B cell (primary cell): ENCODE results near the gene INA. TPM values are rescaled to one million over a fixed set of nuclear protein-coding genes. Genes with fewer than 3 reads are reported as not detected.
"Not testable (repeated sequence)": the region's sequence is repeated elsewhere in the genome, so short reads cannot be mapped to it uniquely, and the experiment has no call there.

Source experiments
- ATAC-seq: fragments of 200-7000 bp; cut with Tn5 transposase; one replicate; pipeline ENCODE4 v1.10.0; 2021; ENCODE audit warnings: low read depth, mild to moderate bottlenecking, moderate number of reproducible peaks, moderate library complexity
- CTCF ChIA-PET: fragments of 350-600 bp; sonication (Branson Sonifier 250); formaldehyde crosslinking; loops from one replicate; lab custom pipeline; 2021; ENCODE audit warnings: antibody characterized with exemption, inconsistent platforms; lab: Charles Lee
- POLR2A ChIA-PET: fragments of 350-600 bp; sonication (Branson Sonifier 250); formaldehyde crosslinking; loops from one replicate; lab custom pipeline; 2021; ENCODE audit warnings: antibody characterized with exemption; lab: Charles Lee
- DNase-seq: peaks from one replicate; pipeline ENCODE4 v3.0.0; 2013
- H2AFZ ChIP-seq: 2 replicates; pipeline ENCODE4 v1.6.1; 2012; ENCODE audit warnings: mild to moderate bottlenecking, low read depth, low read length; ENCODE audit not compliant: insufficient read depth, poor library complexity, severe bottlenecking
- H3K27ac ChIP-seq, 2 donors: 1 replicate in 1 of 2; 2 replicates in 1 of 2; pipeline ENCODE4 v1.5.1; 2012 to 2013; ENCODE audit warnings: low read length in 2 of 2, mild to moderate bottlenecking in 2 of 2, moderate library complexity in 1 of 2
- H3K27me3 ChIP-seq, 4 experiments: fragments of 200-600 bp in 1 of 4; sonication (generic) in 1 of 4; replicated peaks in 1 of 4; 1 replicate in 2 of 4; 2 replicates in 2 of 4; pipeline versions ENCODE4 v1.6.1 to v1.7.0; 2013 to 2016; ENCODE audit warnings: low read length in 3 of 4, mild to moderate bottlenecking in 2 of 4, mixed read lengths in 1 of 4, moderate library complexity in 1 of 4; ENCODE audit not compliant: insufficient read depth in 4 of 4, control insufficient read depth in 3 of 4; ENCODE audit errors: control extremely low read depth in 1 of 4
- H3K36me3 ChIP-seq, 2 experiments: replicated peaks in 1 of 2; 1 replicate in 1 of 2; 2 replicates in 1 of 2; pipeline versions ENCODE4 v1.6.1 to v1.7.1; 2013; ENCODE audit warnings: low read length in 1 of 2; ENCODE audit not compliant: insufficient read depth in 2 of 2, control insufficient read depth in 1 of 2; ENCODE audit errors: control extremely low read depth in 1 of 2, extremely low read depth in 1 of 2
- H3K4me1 ChIP-seq, 2 donors: fragments of 200-600 bp in 1 of 2; sonication (generic) in 1 of 2; 1 replicate in 1 of 2; 2 replicates in 1 of 2; pipeline versions ENCODE4 v1.5.1 to v1.6.1; 2013 to 2017; ENCODE audit warnings: low read length in 2 of 2; ENCODE audit not compliant: control insufficient read depth in 2 of 2, insufficient read depth in 2 of 2
- H3K4me2 ChIP-seq: replicated peaks from 2 replicates; pipeline ENCODE3; 2012; ENCODE audit warnings: mild to moderate bottlenecking, low read depth, low read length; ENCODE audit not compliant: poor library complexity, severe bottlenecking
- H3K4me3 ChIP-seq, 5 experiments: fragments of 200-600 bp in 1 of 5; sonication (generic) in 1 of 5; 1 replicate in 3 of 5; 2 replicates in 2 of 5; pipeline versions ENCODE4 v1.5.1 to v1.7.0; 2011 to 2016; ENCODE audit warnings: low read length in 4 of 5, mild to moderate bottlenecking in 4 of 5, low read depth in 2 of 5, control low read depth in 1 of 5, moderate library complexity in 1 of 5; ENCODE audit not compliant: insufficient read depth in 1 of 5; ENCODE audit errors: control extremely low read depth in 1 of 5, extremely low read depth in 1 of 5
- H3K79me2 ChIP-seq: fragments of 200-600 bp; sonication (generic); one replicate; pipeline ENCODE4 v1.6.0; 2016; ENCODE audit warnings: low read length; ENCODE audit not compliant: control insufficient read depth, insufficient read depth
- H3K9ac ChIP-seq: fragments of 200-600 bp; sonication (generic); 2 replicates; pipeline ENCODE4 v1.6.1; 2017; ENCODE audit warnings: mild to moderate bottlenecking, low read length, moderate library complexity
- H3K9me3 ChIP-seq, 3 donors: one replicate each; pipeline versions ENCODE4 v1.6.1 to v1.7.1; 2013; ENCODE audit warnings: low read length in 2 of 3; ENCODE audit not compliant: control insufficient read depth in 2 of 3, insufficient read depth in 1 of 3; ENCODE audit errors: control extremely low read depth in 1 of 3
- H4K20me1 ChIP-seq: 2 replicates; pipeline ENCODE4 v1.6.0; 2012; ENCODE audit warnings: mild to moderate bottlenecking, low read length; ENCODE audit not compliant: insufficient read depth, control insufficient read depth, poor library complexity, severe bottlenecking
- H3K27ac Mint-ChIP-seq: one replicate; pipeline ENCODE4 v1.8.0; 2021; ENCODE audit warnings: mixed read lengths
- H3K27me3 Mint-ChIP-seq: one replicate; pipeline ENCODE4 v1.8.0; 2021; ENCODE audit warnings: mixed read lengths
- H3K4me1 Mint-ChIP-seq: one replicate; pipeline ENCODE4 v1.8.0; 2021; ENCODE audit warnings: mixed read lengths
- H3K4me3 Mint-ChIP-seq: one replicate; pipeline ENCODE4 v1.8.0; 2021; ENCODE audit warnings: mixed read lengths
- H3K9me3 Mint-ChIP-seq: one replicate; pipeline ENCODE4 v1.8.0; 2022; ENCODE audit warnings: mixed read lengths; ENCODE audit not compliant: insufficient read depth
- CTCF ChIP-seq: fragments of 200-600 bp; IDR thresholded peaks from one replicate; pipeline ENCODE4 v1.8.0; 2022; ENCODE audit warnings: antibody characterized with exemption, mild to moderate bottlenecking
- EZH2 ChIP-seq: IDR thresholded peaks from 2 replicates; pipeline ENCODE4 v1.6.1; 2012; ENCODE audit warnings: borderline replicate concordance, low read depth, mild to moderate bottlenecking, moderate library complexity, low read length; ENCODE audit not compliant: insufficient read depth, poor library complexity, severe bottlenecking
- WGBS: methylation state at CpG from one replicate; pipeline ENCODE4 v1.1.5; 2013; ENCODE audit warnings: missing lambda C conversion rate; ENCODE audit not compliant: insufficient coverage; 5-methylcytosine and 5-hydroxymethylcytosine counted together
- intact Hi-C: fragments of 100-400 bp; cut with micrococcal nuclease; formaldehyde crosslinking; loops from one replicate; pipeline ENCODE4 v1.10.0; 2022
- polyA plus RNA-seq: library from polyadenylated mRNA; depleted of rRNA; stranded (reverse); fragments of >200 nt; gene quantifications from 2 replicates; pipeline ENCODE4 v1.2.3, GENCODE V29; 2012
- total RNA-seq, 2 donors: library from RNA; stranded (reverse); fragments of 120-200 nt in 1 of 2; gene quantifications; 1 replicate in 1 of 2; 2 replicates in 1 of 2; pipeline versions ENCODE4 v1.2.3 to v1.2.4, GENCODE V29; 2013 to 2022

The INA gene
- total and polyA plus RNA-seq, 2 donors (not counting 1 experiment from before 2014, with no cell fraction given): 0.03 TPM; not detected in 1

- WGBS: 38% methylated on average over 8 of the region's 9 CpGs
- H3K9me3 ChIP-seq: no peaks in the 10 kb centered on the region
- no peaks in the 10 kb centered on the region for H3K36me3 ChIP-seq
- Mint-ChIP-seq H3K4me1 (peaks cover 16% of the 10 kb centered on the region), H3K4me3 (no peak overlapping the region), H3K27ac (no peak overlapping the region), H3K27me3 (no peaks in the 10 kb centered on the region), H3K9me3 (no peaks in the 10 kb centered on the region)
- ATAC-seq (peak; percentile 77), DNase-seq (peak; percentile 81)
- H3K9ac ChIP-seq: no peak overlapping the region
- no peak overlapping the region for H3K27ac ChIP-seq
- intact Hi-C loops: loop anchor here (1.0 to 2.0 kb wide), 2 partner anchors 64 to 174 kb away; no protein-coding TSS in a partner anchor
- peaks cover 0 to 3% (median 0%) of the 10 kb centered on the region in 4 experiments for H3K27me3 ChIP-seq
- POLR2A ChIA-PET: interaction anchor here (0.6 to 1.4 kb wide), 3 partner anchors 52 to 471 kb away, joined by 3 to 7 read pairs (median 5); partner anchors contain the start of genes CNNM2 and NT5C2
- CTCF ChIA-PET: interaction anchor here (0.6 to 12.5 kb wide), 43 partner anchors 9 to 1603 kb away, joined by 3 to 151 read pairs (median 5); partner anchors contain the start of genes CNNM2, CYP17A1 and NT5C2
- TF ChIP-seq CTCF: peak; percentile 92
- TF ChIP-seq EZH2: no peak
- H3K4me3 ChIP-seq: no peak overlapping the region
- peaks cover 18 to 26% of the 10 kb centered on the region in 2 donors for H3K4me1 ChIP-seq
- H3K4me2 ChIP-seq: no peak overlapping the region
- peak overlapping the region; percentile 13 for H2AFZ ChIP-seq
- no peaks in the 10 kb centered on the region for H3K79me2 ChIP-seq
- no peaks in the 10 kb centered on the region for H4K20me1 ChIP-seq
Measured at GRCh38 chr10:103244666-103245271, 32.2 kb upstream of the INA start.

GRCh38 chr10:103245587-103245986 is 31.4 kb upstream of the INA start, which contains the start of gene RPEL1:
Gene RPEL1 (plus strand): TSS chr10:103245887. CDS start chr10:103245997, 110 bp downstream.
- DNase-seq, H3K9me3 ChIP-seq, H3K27ac ChIP-seq, POLR2A ChIA-PET, H3K4me1 Mint-ChIP-seq, H3K4me3 ChIP-seq, H3K4me2 ChIP-seq, H4K20me1 ChIP-seq, ATAC-seq, H3K36me3 ChIP-seq, H3K27me3 Mint-ChIP-seq, H3K9me3 Mint-ChIP-seq, H3K79me2 ChIP-seq, H3K27ac Mint-ChIP-seq, H3K9ac ChIP-seq, H3K27me3 ChIP-seq, H3K4me3 Mint-ChIP-seq: not testable (repeated sequence)
- CTCF ChIA-PET: interaction anchor here (0.8 to 12.5 kb wide), 5 partner anchors 130 to 410 kb away, joined by 3 to 151 read pairs (median 5); partner anchors contain the start of genes CNNM2 and CYP17A1
- Histone ChIP-seq H3K4me1 (peaks cover 11 to 18% of the 10 kb centered on the region in 2 donors), H2AFZ (peak within 1 kb of the TSS; percentile 13)
- intact Hi-C loops: loop anchor here (2.0 kb wide), 1 partner anchor 65 kb away; no protein-coding TSS in a partner anchor
- WGBS: 92% methylated on average over 5 of the region's 7 CpGs
